Measurements from ENCODE around the gene GALK1. TPM values are rescaled to one million over a fixed set of nuclear protein-coding genes. Genes with fewer than 3 reads are reported as not detected.
A peak's percentile ranks its signal among the peaks of the same experiment; 100 is the strongest.

GALK1 gene
- polyA plus RNA-seq, 1 donor (not counting 4 experiments of a cell fraction or from before 2014, with no cell fraction given) = 1.3 TPM

DNA sequence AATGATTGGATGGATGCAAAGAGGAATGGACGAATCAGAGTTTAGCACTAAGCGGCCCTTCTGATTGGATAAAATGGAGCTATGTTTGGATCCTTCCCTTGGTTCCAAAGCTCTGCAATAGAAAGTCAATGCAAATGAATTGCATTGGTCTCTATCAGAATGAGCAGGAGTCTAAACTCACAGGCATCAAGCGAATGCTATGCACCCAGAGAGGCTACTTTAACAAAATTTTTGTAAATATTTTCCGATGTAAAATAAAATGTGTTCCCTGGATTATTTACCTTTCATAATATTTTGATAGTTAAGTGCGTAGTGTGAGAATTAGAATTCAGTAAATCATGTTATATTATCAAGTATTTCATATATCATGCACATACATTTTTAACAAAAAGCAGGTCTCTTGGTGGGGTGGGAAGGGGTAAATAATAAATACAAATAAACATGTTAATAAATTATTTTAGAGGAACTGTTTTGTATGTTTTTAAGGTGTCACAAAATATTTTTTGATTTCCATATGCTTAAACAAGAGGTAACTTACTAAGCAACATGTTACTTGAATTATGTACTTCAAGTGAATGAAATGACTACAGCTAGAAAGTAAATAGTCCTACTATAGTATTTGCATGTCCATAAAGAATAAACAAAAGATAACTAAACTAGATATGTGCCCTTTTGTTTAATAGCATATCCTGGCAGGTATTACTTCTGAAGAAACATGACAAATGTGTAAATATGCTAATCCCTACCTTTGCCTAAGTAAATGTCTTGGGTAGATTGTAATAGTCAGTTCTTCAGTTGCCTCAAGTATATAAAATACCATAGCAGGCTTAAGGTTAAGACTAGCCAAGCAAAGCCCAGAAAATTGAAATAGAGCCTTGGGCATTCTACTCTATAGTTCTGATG is 15.2 kb upstream of the GALK1 start:
- H2AFZ ChIP-seq (ENCODE audit: control insufficient read depth, low read length) = no peak overlapping the region
- H3K27ac ChIP-seq (ENCODE audit: control insufficient read depth, insufficient read depth, low read length) = peak overlapping the region; percentile 94
- H3K4me3 ChIP-seq (ENCODE audit: control insufficient read depth in 2 of 3, extremely low read depth in 1 of 3, insufficient read depth in 2 of 3, low read depth in 1 of 3, low read length in 3 of 3) = peak overlapping the region in 2 of 3 experiments; percentile 31 to 82
- peak; percentile 88 for FAIRE-seq
- peaks cover 11% of the 10 kb centered on the region for H3K79me2 ChIP-seq (ENCODE audit: control insufficient read depth, insufficient read depth, low read length)
- no peaks in the 10 kb centered on the region for H3K9me1 ChIP-seq (ENCODE audit: control insufficient read depth, extremely low read depth, insufficient read depth, low read length)
- H3K9me3 ChIP-seq (ENCODE audit: control insufficient read depth, low read depth, low read length) = no peaks in the 10 kb centered on the region
- H3K36me3 ChIP-seq (ENCODE audit: control insufficient read depth in 2 of 2, extremely low read depth in 1 of 2, insufficient read depth in 2 of 2, low read length in 2 of 2) = peaks cover 4 to 13% of the 10 kb centered on the region in 2 experiments
- no peak overlapping the region for H3K9ac ChIP-seq (ENCODE audit: control insufficient read depth, extremely low read depth, insufficient read depth, low read length)
- TF ChIP-seq, protein P1, sequence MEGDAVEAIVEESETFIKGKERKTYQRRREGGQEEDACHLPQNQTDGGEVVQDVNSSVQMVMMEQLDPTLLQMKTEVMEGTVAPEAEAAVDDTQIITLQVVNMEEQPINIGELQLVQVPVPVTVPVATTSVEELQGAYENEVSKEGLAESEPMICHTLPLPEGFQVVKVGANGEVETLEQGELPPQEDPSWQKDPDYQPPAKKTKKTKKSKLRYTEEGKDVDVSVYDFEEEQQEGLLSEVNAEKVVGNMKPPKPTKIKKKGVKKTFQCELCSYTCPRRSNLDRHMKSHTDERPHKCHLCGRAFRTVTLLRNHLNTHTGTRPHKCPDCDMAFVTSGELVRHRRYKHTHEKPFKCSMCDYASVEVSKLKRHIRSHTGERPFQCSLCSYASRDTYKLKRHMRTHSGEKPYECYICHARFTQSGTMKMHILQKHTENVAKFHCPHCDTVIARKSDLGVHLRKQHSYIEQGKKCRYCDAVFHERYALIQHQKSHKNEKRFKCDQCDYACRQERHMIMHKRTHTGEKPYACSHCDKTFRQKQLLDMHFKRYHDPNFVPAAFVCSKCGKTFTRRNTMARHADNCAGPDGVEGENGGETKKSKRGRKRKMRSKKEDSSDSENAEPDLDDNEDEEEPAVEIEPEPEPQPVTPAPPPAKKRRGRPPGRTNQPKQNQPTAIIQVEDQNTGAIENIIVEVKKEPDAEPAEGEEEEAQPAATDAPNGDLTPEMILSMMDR (optimal IDR thresholded peaks at IDR 0.05 in 1 of 3, IDR thresholded peaks at IDR 0.05 in 1 of 3, conservative IDR thresholded peaks at IDR 0.05 in 1 of 3; ENCODE audit: extremely low read depth in 1 of 3, insufficient read depth in 2 of 3, low read length in 3 of 3) = no peak
- no peak for TF ChIP-seq EZH2 (IDR thresholded peaks at IDR 0.05; ENCODE audit: low read length)
- DNase-seq (ENCODE audit: low read depth, low spot score) = no peak
- peak overlapping the region; percentile 58 for H3K4me2 ChIP-seq (ENCODE audit: control insufficient read depth, extremely low read depth, insufficient read depth, low read depth, low read length)
- peaks cover 24% of the 10 kb centered on the region for H4K20me1 ChIP-seq (ENCODE audit: control insufficient read depth, extremely low read depth, insufficient read depth, low read length)
- no peaks in the 10 kb centered on the region for H3K27me3 ChIP-seq (ENCODE audit: control insufficient read depth, extremely low read depth, insufficient read depth, low read length)
- dilution Hi-C loops (cut with MboI; ENCODE audit: extremely low pct_ligation_motif_present, low sequenced_read_pairs) = no loop called here
- H3K4me1 ChIP-seq (ENCODE audit: control insufficient read depth, extremely low read depth, insufficient read depth, low read length) = peaks cover 32% of the 10 kb centered on the region

DNA sequence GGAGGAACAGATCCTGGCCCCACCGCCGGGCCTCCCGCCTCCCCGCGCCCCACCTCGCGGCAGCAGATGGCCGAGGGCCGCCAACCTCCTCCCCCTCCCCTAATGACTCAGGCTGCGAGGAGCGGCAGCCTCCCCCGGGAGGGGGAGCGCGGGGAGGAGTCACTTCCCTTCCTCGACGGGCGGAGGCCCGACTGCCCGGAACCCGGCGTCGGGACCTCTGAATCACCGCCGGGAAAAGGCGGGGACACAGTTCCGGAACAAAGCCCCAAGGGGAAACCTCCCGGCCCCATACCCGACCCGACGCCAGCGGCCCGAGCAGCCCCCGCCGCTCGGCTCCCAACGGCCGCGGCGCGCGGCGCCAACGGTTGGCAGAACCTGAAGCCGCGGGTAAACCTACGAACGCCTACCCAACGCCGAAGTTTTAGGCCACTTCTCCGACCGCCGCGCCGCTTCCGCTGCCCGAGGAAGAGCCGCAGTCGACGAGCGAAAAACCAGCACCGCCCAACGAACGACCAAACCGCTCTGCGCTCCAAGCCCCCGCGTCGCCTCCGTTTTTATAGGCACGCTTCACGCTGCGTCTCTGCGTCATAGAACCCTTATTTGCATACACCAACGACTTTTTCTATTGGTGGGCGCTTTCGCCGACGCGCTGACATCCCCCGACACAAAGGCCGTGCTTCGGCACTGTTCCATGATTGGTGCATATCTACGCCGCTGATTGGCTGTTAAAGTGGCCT is 14.4 kb upstream of the GALK1 start:
- peak overlapping the region; percentile 58 for H3K4me2 ChIP-seq (ENCODE audit: control insufficient read depth, extremely low read depth, insufficient read depth, low read depth, low read length)
- H3K9me3 ChIP-seq (ENCODE audit: control insufficient read depth, low read depth, low read length) = no peaks in the 10 kb centered on the region
- H2AFZ ChIP-seq (ENCODE audit: control insufficient read depth, low read length) = no peak overlapping the region
- dilution Hi-C loops (cut with MboI; ENCODE audit: extremely low pct_ligation_motif_present, low sequenced_read_pairs) = no loop called here
- H3K4me3 ChIP-seq (ENCODE audit: control insufficient read depth in 2 of 3, extremely low read depth in 1 of 3, insufficient read depth in 2 of 3, low read depth in 1 of 3, low read length in 3 of 3) = peak overlapping the region; percentile 80 to 82 (median 81)
- no peak for TF ChIP-seq EZH2 (IDR thresholded peaks at IDR 0.05; ENCODE audit: low read length)
- TF ChIP-seq, protein P1 (optimal IDR thresholded peaks at IDR 0.05 in 1 of 3, IDR thresholded peaks at IDR 0.05 in 1 of 3, conservative IDR thresholded peaks at IDR 0.05 in 1 of 3; ENCODE audit: extremely low read depth in 1 of 3, insufficient read depth in 2 of 3, low read length in 3 of 3) = no peak
- DNase-seq (ENCODE audit: low read depth, low spot score) = peak; percentile 98
- H3K4me1 ChIP-seq (ENCODE audit: control insufficient read depth, extremely low read depth, insufficient read depth, low read length) = peaks cover 29% of the 10 kb centered on the region
- peak overlapping the region; percentile 94 for H3K27ac ChIP-seq (ENCODE audit: control insufficient read depth, insufficient read depth, low read length)
- peaks cover 11% of the 10 kb centered on the region for H3K79me2 ChIP-seq (ENCODE audit: control insufficient read depth, insufficient read depth, low read length)
- peaks cover 4 to 13% of the 10 kb centered on the region in 2 experiments for H3K36me3 ChIP-seq (ENCODE audit: control insufficient read depth in 2 of 2, extremely low read depth in 1 of 2, insufficient read depth in 2 of 2, low read length in 2 of 2)
- no peak for FAIRE-seq
- no peaks in the 10 kb centered on the region for H3K9me1 ChIP-seq (ENCODE audit: control insufficient read depth, extremely low read depth, insufficient read depth, low read length)
- no peaks in the 10 kb centered on the region for H3K27me3 ChIP-seq (ENCODE audit: control insufficient read depth, extremely low read depth, insufficient read depth, low read length)
- H3K9ac ChIP-seq (ENCODE audit: control insufficient read depth, extremely low read depth, insufficient read depth, low read length) = peak overlapping the region; percentile 94
- peaks cover 24% of the 10 kb centered on the region for H4K20me1 ChIP-seq (ENCODE audit: control insufficient read depth, extremely low read depth, insufficient read depth, low read length)
